ENCODE data around the gene FAM170B. TPM values are rescaled to one million over a fixed set of nuclear protein-coding genes. Genes with fewer than 3 reads are reported as not detected.

The FAM170B gene
- total RNA-seq, 1 donor from 2014 or later = not detected

DNA sequence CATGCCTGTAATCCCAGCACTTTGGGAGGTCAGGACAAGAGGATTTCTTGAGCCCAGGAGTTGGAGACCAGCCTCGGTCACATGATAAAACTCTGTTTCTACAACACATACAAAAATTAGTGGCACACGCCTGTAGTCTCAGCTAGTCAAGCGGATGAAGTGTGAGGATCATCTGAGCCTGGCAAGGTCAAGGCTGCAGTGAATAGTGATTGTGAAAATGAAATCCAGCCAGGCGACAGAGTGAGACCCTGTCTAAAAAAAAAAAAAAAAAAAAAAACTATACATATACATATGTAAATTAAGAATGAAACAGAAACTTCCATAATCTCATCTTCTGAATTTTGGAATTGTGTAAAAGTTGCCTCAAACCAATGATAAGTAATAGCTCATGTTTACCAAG is 18.2 kb upstream of the FAM170B start:
- DNase-seq (ENCODE audit: low read depth in 2 of 2) = no peak

GRCh38 chr10:49151481-49151880 is 17.7 kb upstream of the FAM170B start:
- no peak for DNase-seq (ENCODE audit: low read depth in 2 of 2)

DNA sequence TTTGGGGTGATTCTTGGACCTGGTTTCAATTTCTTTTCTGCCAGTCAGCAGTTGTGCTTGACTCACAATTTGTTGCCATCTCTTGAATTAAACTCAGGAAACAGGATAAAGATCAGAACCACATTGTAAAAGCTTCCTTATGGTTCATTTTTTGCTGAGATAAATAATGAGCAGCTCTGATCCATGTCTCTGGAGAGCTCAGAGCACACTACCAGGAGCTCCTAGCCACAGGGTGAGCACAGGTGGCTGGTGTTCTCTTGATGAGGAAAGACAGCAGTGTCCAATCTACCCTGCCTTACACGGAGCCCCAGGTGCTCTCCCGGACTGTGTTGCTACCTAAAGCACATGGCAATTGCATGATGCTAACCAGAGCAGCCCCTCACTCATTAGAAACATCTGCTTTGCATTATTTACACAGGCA is 17.2 kb upstream of the FAM170B start:
- no peak for DNase-seq (ENCODE audit: low read depth in 2 of 2)

DNA sequence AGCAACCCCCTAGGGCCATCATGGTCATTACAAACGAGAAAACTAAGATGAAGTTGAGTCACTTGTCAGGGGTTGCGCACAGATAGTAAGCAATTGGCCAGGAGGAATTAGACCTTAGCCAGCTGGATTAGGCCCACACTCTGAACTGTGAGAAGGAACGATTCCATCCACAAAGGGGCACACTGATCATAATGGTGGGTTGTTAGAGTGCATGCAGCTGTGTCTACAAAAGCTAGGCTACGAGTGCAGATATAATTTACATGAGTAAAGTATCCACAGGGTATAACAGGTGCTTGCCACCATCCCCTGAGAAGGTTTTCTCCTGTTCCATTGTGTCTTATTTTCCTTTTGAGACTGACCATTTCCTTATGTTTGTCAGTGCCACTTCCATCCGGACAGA is 16.6 kb upstream of the FAM170B start:
- no peak for DNase-seq (ENCODE audit: low read depth in 2 of 2)

DNA sequence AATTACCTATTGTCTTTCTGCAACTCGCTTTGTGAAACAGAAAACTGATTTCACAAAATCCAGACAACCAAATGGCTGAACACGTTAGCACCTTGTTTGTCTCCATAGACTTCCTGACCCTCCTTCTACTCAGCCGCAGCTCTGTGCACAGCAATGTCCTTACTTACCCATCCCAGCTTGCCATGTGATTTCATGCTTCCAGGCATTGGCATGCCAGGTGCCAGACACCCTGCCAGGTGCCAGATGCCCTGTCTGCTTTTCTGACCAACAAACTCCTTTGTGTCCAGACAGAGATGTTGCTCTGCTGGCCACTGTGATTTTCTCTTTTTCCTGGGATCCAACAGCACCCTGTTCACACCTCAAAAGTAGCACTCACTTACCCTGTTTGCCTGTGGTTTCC is 16.1 kb upstream of the FAM170B start:
- DNase-seq (ENCODE audit: low read depth in 2 of 2) = no peak

DNA sequence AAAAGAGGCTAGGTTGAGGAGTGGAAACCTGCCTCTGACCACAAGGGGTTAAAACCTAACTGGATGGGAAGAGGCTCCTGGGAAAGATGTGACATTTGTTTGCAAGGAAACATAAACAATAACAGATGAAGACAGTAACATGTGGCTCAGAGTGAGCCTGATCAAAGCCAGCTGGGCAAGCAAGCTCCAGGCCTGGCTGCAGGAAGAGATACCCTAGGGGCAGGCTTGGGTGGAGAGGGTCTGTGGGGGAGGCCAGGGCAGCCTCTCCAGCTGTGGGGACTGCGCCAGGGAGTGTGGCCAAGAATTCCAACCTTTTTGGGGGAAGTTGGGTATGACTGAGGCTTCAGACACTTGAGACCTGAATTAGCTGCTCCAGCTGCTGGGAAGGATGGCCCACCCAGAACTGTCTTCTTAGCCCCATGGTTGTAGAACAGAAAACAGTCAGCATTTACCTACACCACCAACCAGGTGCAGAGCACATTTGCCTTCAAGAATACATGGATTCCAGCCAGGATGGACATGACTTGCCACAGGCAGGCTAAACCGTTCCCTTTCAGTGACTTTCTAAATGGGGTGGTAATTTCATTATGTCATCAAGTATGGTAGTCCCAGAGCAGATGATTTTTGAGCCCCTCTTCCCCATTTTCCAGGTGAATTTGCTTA is 10.4 kb upstream of the FAM170B start:
- no peak for DNase-seq (ENCODE audit: low read depth in 2 of 2)

GRCh38 chr10:49143249-49143648 is 9.4 kb upstream of the FAM170B start:
- no peak for DNase-seq (ENCODE audit: low read depth in 2 of 2)

- DNase-seq (ENCODE audit: low read depth in 2 of 2) = no peak
Observed at GRCh38 chr10:49141541-49142332, 7.9 kb upstream of the FAM170B start.

DNA sequence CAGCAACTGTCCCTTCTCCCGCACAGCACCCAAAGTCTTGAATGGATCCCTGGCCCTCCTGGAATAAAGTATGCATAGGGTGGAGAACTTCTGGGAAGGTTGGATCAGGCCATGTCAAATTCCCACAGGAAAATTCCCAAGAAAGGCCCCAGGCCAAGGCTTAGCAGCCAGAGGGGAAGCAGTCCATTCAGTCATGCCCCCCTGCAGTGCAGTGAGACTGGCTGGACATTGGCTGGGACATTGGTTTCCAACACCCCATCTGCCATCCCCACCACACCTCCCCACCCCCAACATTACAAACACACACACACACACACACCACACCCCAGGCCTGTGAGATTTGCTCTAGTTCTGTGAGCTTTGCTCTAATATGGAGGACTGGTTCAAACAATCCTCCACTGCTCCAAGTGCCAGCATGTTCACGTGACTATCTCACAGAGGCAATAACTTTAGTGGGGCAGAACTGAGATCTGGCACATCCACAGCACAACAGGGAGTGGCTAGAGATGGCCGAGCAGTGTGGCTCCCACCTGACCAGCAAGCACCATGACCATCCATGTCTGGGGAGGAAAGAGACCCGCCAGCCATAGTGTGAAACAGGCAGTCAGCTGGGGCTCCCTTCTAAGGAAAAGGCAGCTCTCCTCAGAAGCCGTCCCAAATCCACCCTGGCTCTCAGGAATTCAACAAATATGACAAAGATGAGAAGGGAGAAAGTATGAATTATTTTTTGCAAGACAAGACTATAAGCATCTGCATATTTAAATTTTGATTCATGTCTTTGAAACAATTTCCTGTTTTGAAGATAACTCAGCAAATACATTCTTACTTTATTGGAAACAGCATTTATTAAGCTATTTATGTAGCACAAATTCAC is 6.7 kb upstream of the FAM170B start:
- no peak for DNase-seq (ENCODE audit: low read depth in 2 of 2)

GRCh38 chr10:49139846-49140195 is 6.0 kb upstream of the FAM170B start:
- no peak for DNase-seq (ENCODE audit: low read depth in 2 of 2)

DNA sequence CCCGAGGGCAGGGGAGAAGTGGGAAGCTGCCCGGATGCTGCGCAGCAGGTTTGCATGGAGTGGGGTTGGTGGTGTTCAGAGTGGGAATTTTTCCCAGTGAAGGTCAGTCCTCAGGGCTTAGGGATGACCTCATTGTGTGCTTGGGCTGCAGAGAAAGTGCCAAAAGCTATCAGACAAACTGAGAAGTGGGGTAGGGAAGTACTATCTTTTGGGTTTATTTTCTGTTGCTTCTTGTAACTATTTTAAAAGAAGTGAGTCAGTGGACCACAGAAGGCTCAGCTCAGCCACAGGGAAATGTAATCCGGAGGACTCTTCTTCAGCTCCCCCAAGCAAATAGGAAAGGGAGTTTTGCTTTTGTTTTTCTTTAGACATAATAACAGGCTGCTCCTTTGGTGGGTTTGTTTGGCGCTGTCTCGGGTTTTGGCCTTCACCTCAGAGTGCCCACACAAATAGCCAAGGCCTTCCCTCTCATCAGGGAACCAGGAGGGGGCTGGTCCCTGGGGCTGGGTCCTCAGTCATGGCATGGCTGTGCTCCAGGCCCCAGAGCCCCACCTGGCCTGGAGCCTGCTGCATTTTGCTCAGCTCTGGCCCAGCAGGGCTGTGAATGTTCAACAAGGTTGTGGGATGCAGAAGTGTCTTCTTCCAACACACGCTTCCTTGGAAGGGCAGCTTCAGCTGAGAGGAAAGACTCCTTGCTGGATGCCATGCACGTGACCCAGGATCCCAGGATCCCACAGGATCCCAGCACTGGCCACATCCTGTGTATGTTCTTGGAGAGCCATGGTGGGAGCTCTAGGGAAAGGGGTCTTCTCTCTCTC is 5.4 kb upstream of the FAM170B start:
- DNase-seq (ENCODE audit: low read depth in 2 of 2) = no peak

- no peak for DNase-seq (ENCODE audit: low read depth in 2 of 2)
Observed at GRCh38 chr10:49138361-49138891, 4.6 kb upstream of the FAM170B start.

DNA sequence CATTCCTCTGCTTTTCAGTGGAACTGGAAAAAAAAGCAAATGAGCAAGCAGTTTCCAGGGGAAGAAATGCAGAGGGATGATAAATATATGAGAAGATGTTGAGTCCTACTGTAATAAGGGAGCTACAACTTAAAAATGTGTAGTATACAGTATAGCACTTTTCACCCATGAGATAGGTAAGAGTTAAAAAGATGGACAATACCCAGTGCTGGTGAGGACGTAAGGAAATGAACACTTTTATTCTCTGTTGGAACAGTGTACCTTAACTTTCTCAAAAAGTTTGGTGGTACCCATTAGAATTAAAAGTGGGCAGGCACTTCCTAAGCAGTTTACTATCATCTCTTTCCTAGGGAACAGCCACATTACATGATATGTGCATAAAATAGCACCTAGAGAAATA is 2.7 kb upstream of the FAM170B start:
- DNase-seq (ENCODE audit: low read depth in 2 of 2) = no peak

DNA sequence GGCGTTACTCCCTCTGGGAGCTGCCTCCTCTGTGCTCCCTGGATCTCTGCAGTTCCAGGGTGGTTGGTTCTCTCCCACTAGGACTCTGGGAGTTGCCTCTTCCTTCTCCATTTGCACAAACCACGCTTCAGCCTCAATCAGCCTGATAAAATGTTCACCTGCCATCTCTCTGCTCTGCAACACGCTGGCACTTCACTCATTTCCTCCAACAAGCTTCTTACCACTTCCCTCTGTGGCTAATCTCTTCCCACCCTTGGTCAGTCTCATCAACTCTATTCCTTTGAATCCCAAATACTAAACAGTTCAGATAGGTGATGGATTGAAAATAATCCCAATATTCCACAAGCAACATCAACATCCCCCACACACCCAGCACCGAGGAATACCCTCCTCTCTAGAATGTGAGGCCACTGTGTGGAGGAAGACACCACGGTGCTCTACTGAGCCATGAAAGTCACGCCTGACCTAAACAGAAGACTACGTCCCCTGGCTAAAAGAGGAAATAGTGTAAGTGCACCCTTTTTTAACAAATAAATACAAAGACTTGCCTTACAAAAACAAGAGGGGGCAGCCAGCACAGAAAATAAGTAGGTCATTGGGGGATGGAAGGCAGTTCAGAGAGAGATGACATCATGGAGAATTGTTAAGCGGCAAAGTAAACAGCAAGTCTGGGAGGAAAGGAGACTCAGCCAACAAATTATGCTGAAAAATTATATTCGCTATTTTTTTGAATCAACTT is 1.9 kb upstream of the FAM170B start:
- DNase-seq (ENCODE audit: low read depth in 2 of 2) = no peak

GRCh38 chr10:49134327-49134726 is 506 bp upstream of the FAM170B start:
- no peak for DNase-seq (ENCODE audit: low read depth in 2 of 2)

GRCh38 chr10:49132362-49132737 is 1.5 kb downstream of the FAM170B start:
- DNase-seq (ENCODE audit: low read depth in 2 of 2) = no peak

- no peak for DNase-seq (ENCODE audit: low read depth in 2 of 2)
Observed at GRCh38 chr10:49131507-49132361, 2.1 kb downstream of the FAM170B start.

DNA sequence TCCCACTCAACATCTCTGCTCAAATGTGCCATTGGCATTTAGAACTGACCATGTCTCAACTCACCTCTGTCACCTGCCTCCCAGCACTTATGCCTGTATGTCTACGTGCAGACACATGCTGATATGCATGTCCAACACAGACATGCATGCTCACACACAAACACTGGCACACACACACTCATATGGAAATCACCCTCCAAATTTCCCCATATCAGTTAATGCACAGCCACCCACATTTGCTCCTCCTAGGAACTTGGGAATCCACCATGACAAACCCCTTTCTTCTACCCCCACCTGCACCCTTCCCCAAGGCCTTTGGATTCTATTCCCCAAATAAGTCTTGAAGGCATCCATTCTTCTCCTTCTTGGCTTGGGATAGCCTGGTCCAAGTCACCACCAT is 4.4 kb downstream of the FAM170B start:
- DNase-seq (ENCODE audit: low read depth in 2 of 2) = no peak

GRCh38 chr10:49128854-49129253 is 5.0 kb downstream of the FAM170B start:
- DNase-seq (ENCODE audit: low read depth in 2 of 2) = no peak
